Stimulated activated naive B cell treated with anti-CD40 and anti-IgM and Interleukin-4, amounts not matched to agents 10 μg/mL and 1 μg/mL and 100 μg/mL, for 72 hours (primary cell): Measurements from ENCODE around the gene NSG2.
"Not testable (repeated sequence)": the region's sequence is repeated elsewhere in the genome, so short reads cannot be mapped to it uniquely, and the experiment has no call there.

Source experiments
- ATAC-seq, 2 donors: fragments of 150-1000 bp; cut with Tn5 transposase; replicated peaks; 2 replicates each; pipeline ENCODE4 v1.10.0; 2021; ENCODE audit warnings: moderate library complexity in 1 of 2
- DNase-seq: peaks from one replicate; pipeline ENCODE4 v3.0.0; 2021
- H3K27ac Mint-ChIP-seq: one replicate; pipeline ENCODE4 v1.8.0; 2022; ENCODE audit warnings: mild to moderate bottlenecking, mixed read lengths
- H3K27me3 Mint-ChIP-seq, 2 donors: one replicate each; pipeline ENCODE4 v1.8.0; 2022; ENCODE audit warnings: mixed read lengths in 2 of 2
- H3K36me3 Mint-ChIP-seq, 2 donors: one replicate each; pipeline ENCODE4 v1.8.0; 2022; ENCODE audit warnings: mixed read lengths in 2 of 2, mild to moderate bottlenecking in 1 of 2
- H3K4me1 Mint-ChIP-seq, 2 donors: one replicate each; pipeline ENCODE4 v1.8.0; 2022; ENCODE audit warnings: mixed read lengths in 2 of 2, mild to moderate bottlenecking in 1 of 2
- H3K4me3 Mint-ChIP-seq, 2 donors: one replicate each; pipeline ENCODE4 v1.8.0; 2022; ENCODE audit warnings: mild to moderate bottlenecking in 2 of 2, mixed read lengths in 2 of 2, moderate library complexity in 1 of 2
- H3K9me3 Mint-ChIP-seq, 2 donors: one replicate each; pipeline ENCODE4 v1.8.0; 2022; ENCODE audit warnings: mixed read lengths in 2 of 2, mild to moderate bottlenecking in 1 of 2

The NSG2 gene

GRCh38 chr5:174102574-174102973 is 57.1 kb downstream of the NSG2 start:
- not testable (repeated sequence) for H3K27ac Mint-ChIP-seq, H3K4me3 Mint-ChIP-seq, H3K9me3 Mint-ChIP-seq, ATAC-seq, DNase-seq, H3K4me1 Mint-ChIP-seq, H3K36me3 Mint-ChIP-seq, H3K27me3 Mint-ChIP-seq

- H3K27me3 Mint-ChIP-seq = peaks cover 2 to 7% of the 10 kb centered on the region in 2 donors
- no peak for ATAC-seq
These were observed 61.6 kb downstream of the NSG2 start for GRCh38 chr5:174106997-174107655.

GRCh38 chr5:174108745-174109144 is 63.2 kb downstream of the NSG2 start:
- ATAC-seq (no peak), DNase-seq (no peak)
- Mint-ChIP-seq H3K9me3 (no peaks in the 10 kb centered on the region), H3K36me3 (no peaks in the 10 kb centered on the region), H3K27ac (no peak overlapping the region), H3K4me1 (no peaks in the 10 kb centered on the region), H3K27me3 (peaks cover 0 to 7% of the 10 kb centered on the region in 2 donors), H3K4me3 (no peak overlapping the region)

More at GRCh38 chr5:174106997-174107655, 61.6 kb downstream of the NSG2 start:
- Mint-ChIP-seq H3K36me3 (no peaks in the 10 kb centered on the region), H3K4me1 (no peaks in the 10 kb centered on the region), H3K27ac (no peak overlapping the region), H3K9me3 (no peaks in the 10 kb centered on the region), H3K4me3 (no peak overlapping the region)
- DNase-seq = no peak

- Mint-ChIP-seq H3K4me1 (no peaks in the 10 kb centered on the region), H3K9me3 (no peaks in the 10 kb centered on the region), H3K36me3 (no peaks in the 10 kb centered on the region), H3K27me3 (peaks cover 0 to 7% of the 10 kb centered on the region in 2 donors), H3K27ac (no peak overlapping the region), H3K4me3 (no peak overlapping the region)
- DNase-seq (no peak), ATAC-seq (no peak)
These were observed 64.3 kb downstream of the NSG2 start for GRCh38 chr5:174109698-174110260.

- Mint-ChIP-seq H3K9me3 (no peaks in the 10 kb centered on the region), H3K4me3 (no peak overlapping the region), H3K36me3 (no peaks in the 10 kb centered on the region), H3K4me1 (no peaks in the 10 kb centered on the region), H3K27ac (no peak overlapping the region), H3K27me3 (peaks cover 2 to 10% of the 10 kb centered on the region in 2 donors)
- DNase-seq (no peak), ATAC-seq (no peak)
These were observed 64.8 kb downstream of the NSG2 start for GRCh38 chr5:174110310-174110709.

GRCh38 chr5:174111287-174111973 is 65.9 kb downstream of the NSG2 start:
- Mint-ChIP-seq H3K9me3 (peaks cover 0 to 2% of the 10 kb centered on the region in 2 donors), H3K27ac (no peak overlapping the region), H3K4me3 (no peak overlapping the region), H3K4me1 (no peaks in the 10 kb centered on the region), H3K36me3 (no peaks in the 10 kb centered on the region), H3K27me3 (peaks cover 4 to 14% of the 10 kb centered on the region in 2 donors)
- no peak for ATAC-seq
- DNase-seq = no peak

- Mint-ChIP-seq H3K27me3 (peaks cover 4 to 10% of the 10 kb centered on the region in 2 donors), H3K4me3 (no peak overlapping the region), H3K27ac (no peak overlapping the region), H3K9me3 (peaks cover 4 to 5% of the 10 kb centered on the region in 2 donors), H3K36me3 (no peaks in the 10 kb centered on the region), H3K4me1 (no peaks in the 10 kb centered on the region)
- DNase-seq (no peak), ATAC-seq (no peak)
These were observed 69.7 kb downstream of the NSG2 start for GRCh38 chr5:174115226-174115625.

- Mint-ChIP-seq H3K36me3 (no peaks in the 10 kb centered on the region), H3K4me3 (no peak overlapping the region), H3K4me1 (no peaks in the 10 kb centered on the region)
These were observed 73.4 kb downstream of the NSG2 start for GRCh38 chr5:174118823-174119467.

GRCh38 chr5:174119468-174119881 is 74.0 kb downstream of the NSG2 start:
- no peaks in the 10 kb centered on the region for H3K36me3 Mint-ChIP-seq
- no peak overlapping the region for H3K27ac Mint-ChIP-seq
- DNase-seq = no peak
- H3K4me3 Mint-ChIP-seq = no peak overlapping the region
- H3K9me3 Mint-ChIP-seq = peaks cover 4 to 8% of the 10 kb centered on the region in 2 donors
- no peaks in the 10 kb centered on the region for H3K4me1 Mint-ChIP-seq
- no peak for ATAC-seq
- H3K27me3 Mint-ChIP-seq = peaks cover 4 to 10% of the 10 kb centered on the region in 2 donors

More at GRCh38 chr5:174118823-174119467, 73.4 kb downstream of the NSG2 start:
- Mint-ChIP-seq H3K9me3 (peaks cover 4 to 5% of the 10 kb centered on the region in 2 donors), H3K27ac (no peak overlapping the region), H3K27me3 (peaks cover 4 to 10% of the 10 kb centered on the region in 2 donors)
- no peak for ATAC-seq
- no peak for DNase-seq

- Mint-ChIP-seq H3K9me3 (peaks cover 4 to 11% of the 10 kb centered on the region in 2 donors), H3K27me3 (peaks cover under 1 to 5% of the 10 kb centered on the region in 2 donors), H3K4me1 (no peaks in the 10 kb centered on the region), H3K36me3 (no peaks in the 10 kb centered on the region), H3K27ac (no peak overlapping the region), H3K4me3 (no peak overlapping the region)
- DNase-seq (no peak), ATAC-seq (no peak)
These were observed 75.0 kb downstream of the NSG2 start for GRCh38 chr5:174120401-174121005.

GRCh38 chr5:174134545-174134944 is 89.0 kb downstream of the NSG2 start:
- H3K4me3 Mint-ChIP-seq = no peak overlapping the region
- no peaks in the 10 kb centered on the region for H3K4me1 Mint-ChIP-seq
- peaks cover 0 to 2% of the 10 kb centered on the region in 2 donors for H3K27me3 Mint-ChIP-seq
- DNase-seq (no peak), ATAC-seq (no peak)
- H3K27ac Mint-ChIP-seq = no peak overlapping the region
- H3K9me3 Mint-ChIP-seq = peaks cover 3% of the 10 kb centered on the region in 2 donors
- H3K36me3 Mint-ChIP-seq = no peaks in the 10 kb centered on the region

- no peaks in the 10 kb centered on the region for H3K4me1 Mint-ChIP-seq
- no peaks in the 10 kb centered on the region for H3K36me3 Mint-ChIP-seq
- no peak for ATAC-seq
- H3K27me3 Mint-ChIP-seq = peaks cover under 1 to 5% of the 10 kb centered on the region in 2 donors
- H3K27ac Mint-ChIP-seq = no peak overlapping the region
- H3K9me3 Mint-ChIP-seq = peaks cover 3% of the 10 kb centered on the region in 2 donors
- DNase-seq = no peak
- no peak overlapping the region for H3K4me3 Mint-ChIP-seq
These were observed 94.1 kb downstream of the NSG2 start for GRCh38 chr5:174139623-174140022.

GRCh38 chr5:174140452-174141020 is 95.0 kb downstream of the NSG2 start:
- Mint-ChIP-seq H3K4me3 (no peak overlapping the region), H3K27ac (no peak overlapping the region), H3K36me3 (no peaks in the 10 kb centered on the region), H3K9me3 (peaks cover 3% of the 10 kb centered on the region in 2 donors), H3K27me3 (peaks cover 4 to 5% of the 10 kb centered on the region in 2 donors), H3K4me1 (no peaks in the 10 kb centered on the region)
- no peak for DNase-seq
- ATAC-seq = no peak

GRCh38 chr5:174141398-174141797 is 95.9 kb downstream of the NSG2 start:
- H3K4me3 Mint-ChIP-seq = no peak overlapping the region
- H3K36me3 Mint-ChIP-seq = no peaks in the 10 kb centered on the region
- DNase-seq = no peak
- peaks cover 3% of the 10 kb centered on the region in 2 donors for H3K9me3 Mint-ChIP-seq
- no peak overlapping the region for H3K27ac Mint-ChIP-seq
- peaks cover 5 to 6% of the 10 kb centered on the region in 2 donors for H3K27me3 Mint-ChIP-seq
- ATAC-seq = no peak
- H3K4me1 Mint-ChIP-seq = no peaks in the 10 kb centered on the region
